GM12891 (cell line): Measurements from ENCODE around the gene MLNR. TPM values are rescaled to one million over a fixed set of nuclear protein-coding genes. Genes with fewer than 3 reads are reported as not detected.

Source experiments
- DNase-seq: peaks from one replicate; pipeline ENCODE4 v3.0.0; 2011; ENCODE audit warnings: low spot score; ENCODE audit not compliant: insufficient read length
- FAIRE-seq: peaks from 2 replicates; lab custom pipeline; 2011; peaks lifted over from hg19 to GRCh38; lab: Jason Lieb, UNC
- PAX5 ChIP-seq: IDR thresholded peaks from 2 replicates; pipeline ENCODE4 v1.6.1; 2011; ENCODE audit warnings: low read length, moderate library complexity, mild to moderate bottlenecking; ENCODE audit not compliant: insufficient read depth, severe bottlenecking
- POLR2A ChIP-seq: IDR thresholded peaks from 2 replicates; pipeline ENCODE4 v1.6.1; 2011; ENCODE audit warnings: low read depth, low read length, control low read depth
- POLR2AphosphoS5 ChIP-seq: IDR thresholded peaks from 2 replicates; pipeline ENCODE4 v1.6.1; 2011; ENCODE audit warnings: low read depth, low read length, control low read depth
- POU2F2 ChIP-seq: IDR thresholded peaks from 2 replicates; pipeline ENCODE4 v1.6.1; 2011; ENCODE audit warnings: low read depth, mild to moderate bottlenecking, control low read depth, low read length, moderate library complexity
- SPI1 ChIP-seq: IDR thresholded peaks from 2 replicates; pipeline ENCODE4 v1.6.1; 2011; ENCODE audit warnings: low read depth, low read length, control low read depth
- TAF1 ChIP-seq: IDR thresholded peaks from 2 replicates; pipeline ENCODE4 v1.6.1; 2011; ENCODE audit warnings: low read depth, low read length, control low read depth
- polyA plus RNA-seq: library from polyadenylated mRNA; unstranded; fragments of >200 nt; gene quantifications from one replicate; pipeline ENCODE4 v1.2.1, GENCODE V29; 2012; ENCODE audit warnings: low read depth, missing spikeins, inconsistent platforms; ENCODE audit not compliant: missing spikeins

The MLNR gene
- not detected for polyA plus RNA-seq

GRCh38 chr13:49220036-49220855 is at the start of gene MLNR:
TSS of gene MLNR (plus strand) at chr13:49220338. CDS start at chr13:49220338, 0 bp downstream.
- FAIRE-seq (peak; percentile 87), DNase-seq (peak; percentile 55)
- TF ChIP-seq SPI1 (no peak), POLR2AphosphoS5 (no peak), POU2F2 (no peak)

GRCh38 chr13:49171359-49171758 is 48.8 kb upstream of the MLNR start:
- DNase-seq (no peak), FAIRE-seq (no peak)
- TF ChIP-seq POLR2A, result no peak
- no peak for TF ChIP-seq TAF1
- no peak for TF ChIP-seq POU2F2

- TF ChIP-seq TAF1, result no peak
- no peak for TF ChIP-seq PAX5
- TF ChIP-seq POLR2AphosphoS5, result no peak
- TF ChIP-seq POU2F2, result no peak
- TF ChIP-seq SPI1, result no peak
- TF ChIP-seq POLR2A, result no peak
- DNase-seq, result no peak
- no peak for FAIRE-seq
Observed at GRCh38 chr13:49183672-49184325, 36.3 kb upstream of the MLNR start.

GRCh38 chr13:49184621-49185020 is 35.5 kb upstream of the MLNR start:
- no peak for DNase-seq
- no peak for FAIRE-seq
- TF ChIP-seq TAF1, result no peak
- TF ChIP-seq POLR2AphosphoS5, result no peak
- no peak for TF ChIP-seq PAX5
- TF ChIP-seq POLR2A, result no peak
- no peak for TF ChIP-seq SPI1
- TF ChIP-seq POU2F2, result no peak

GRCh38 chr13:49185264-49185663 is 34.9 kb upstream of the MLNR start:
- no peak for TF ChIP-seq POLR2A
- no peak for TF ChIP-seq POLR2AphosphoS5
- no peak for TF ChIP-seq PAX5
- peak; percentile 67 for FAIRE-seq
- no peak for DNase-seq

GRCh38 chr13:49190901-49191300 is 29.2 kb upstream of the MLNR start:
- TF ChIP-seq POLR2A (no peak), SPI1 (no peak), TAF1 (no peak)
- DNase-seq (no peak), FAIRE-seq (no peak)

- DNase-seq (no peak), FAIRE-seq (no peak)
- TF ChIP-seq SPI1 (no peak), POLR2AphosphoS5 (no peak), POLR2A (no peak), PAX5 (no peak), POU2F2 (no peak), TAF1 (no peak)
Observed at GRCh38 chr13:49206641-49207040, 13.5 kb upstream of the MLNR start.

GRCh38 chr13:49208619-49209018 is 11.5 kb upstream of the MLNR start:
- FAIRE-seq, result no peak

GRCh38 chr13:49210114-49210513 is 10.0 kb upstream of the MLNR start:
- DNase-seq, result no peak
- FAIRE-seq, result no peak
- no peak for TF ChIP-seq POU2F2
- TF ChIP-seq POLR2AphosphoS5, result no peak

More at GRCh38 chr13:49208619-49209018, 11.5 kb upstream of the MLNR start:
- no peak for DNase-seq
- TF ChIP-seq POLR2AphosphoS5 (no peak), PAX5 (no peak), POU2F2 (no peak), POLR2A (no peak), SPI1 (no peak), TAF1 (no peak)

GRCh38 chr13:49210669-49211068 is 9.5 kb upstream of the MLNR start:
- DNase-seq, result no peak
- TF ChIP-seq TAF1 (no peak), POLR2A (no peak), PAX5 (no peak), POLR2AphosphoS5 (no peak), SPI1 (no peak), POU2F2 (no peak)
- FAIRE-seq, result no peak

- FAIRE-seq (no peak), DNase-seq (no peak)
- TF ChIP-seq SPI1 (peak; percentile 61), POLR2AphosphoS5 (no peak)
Observed at GRCh38 chr13:49213539-49213938, 6.6 kb upstream of the MLNR start.
